ENCODE data around the gene LDHB. TPM values are rescaled to one million over a fixed set of nuclear protein-coding genes. Genes with fewer than 3 reads are reported as not detected.

LDHB gene
- total RNA-seq = 100 to 1,000 TPM; 249 to 280 TPM

DNA sequence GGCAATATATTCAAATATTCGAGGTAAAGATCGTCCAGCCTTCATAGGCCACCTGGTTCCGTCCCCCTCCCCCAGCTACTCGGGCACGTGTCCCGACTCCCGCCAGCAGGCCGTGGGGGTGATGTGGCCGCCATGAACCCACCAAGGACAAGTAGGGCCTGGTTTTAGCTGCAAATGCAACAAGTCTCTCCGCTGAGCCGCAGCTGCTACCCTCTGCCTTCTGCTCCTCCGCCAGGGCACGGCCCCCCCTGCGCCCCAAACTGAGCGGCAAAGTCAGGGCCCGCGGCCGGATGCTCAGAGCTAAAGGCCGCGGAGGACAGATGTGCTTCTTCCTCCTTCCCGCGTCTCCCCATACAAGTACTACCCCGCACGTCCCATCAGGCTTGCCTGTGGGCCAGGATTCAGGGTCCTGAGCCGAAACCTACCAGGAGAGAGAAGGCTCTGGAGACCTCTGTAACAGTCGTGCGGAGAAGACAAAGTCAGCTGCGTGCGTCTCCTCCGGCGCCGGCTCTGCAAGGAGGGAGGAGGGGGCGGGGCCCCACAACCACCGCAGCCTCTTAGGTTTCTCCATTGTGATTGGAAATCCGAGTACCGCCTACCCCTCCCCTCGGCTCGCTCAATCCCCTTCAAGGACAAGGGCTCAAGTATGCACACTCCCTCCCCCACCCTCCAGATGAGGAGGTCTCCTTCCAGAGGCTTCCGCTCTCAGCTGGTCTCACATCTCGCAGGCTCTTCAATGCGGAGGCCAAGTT lies at the start of gene LDHB:
TSS of gene LDHB (minus strand) at position 517 of the 752 bp plus-strand sequence. CDS start 3,171 bp downstream, outside the sequence.
- H3K27ac ChIP-seq = peak within 1 kb of the TSS; percentile 76 to 80
- H3K9me3 ChIP-seq = no peaks in the 10 kb centered on the region
- TF ChIP-seq POLR2A (IDR thresholded peaks at IDR 0.05) (peak; percentile 82), POLR2AphosphoS5 (IDR thresholded peaks at IDR 0.05) (peak; percentile 86)
- TF ChIP-seq, protein P1, sequence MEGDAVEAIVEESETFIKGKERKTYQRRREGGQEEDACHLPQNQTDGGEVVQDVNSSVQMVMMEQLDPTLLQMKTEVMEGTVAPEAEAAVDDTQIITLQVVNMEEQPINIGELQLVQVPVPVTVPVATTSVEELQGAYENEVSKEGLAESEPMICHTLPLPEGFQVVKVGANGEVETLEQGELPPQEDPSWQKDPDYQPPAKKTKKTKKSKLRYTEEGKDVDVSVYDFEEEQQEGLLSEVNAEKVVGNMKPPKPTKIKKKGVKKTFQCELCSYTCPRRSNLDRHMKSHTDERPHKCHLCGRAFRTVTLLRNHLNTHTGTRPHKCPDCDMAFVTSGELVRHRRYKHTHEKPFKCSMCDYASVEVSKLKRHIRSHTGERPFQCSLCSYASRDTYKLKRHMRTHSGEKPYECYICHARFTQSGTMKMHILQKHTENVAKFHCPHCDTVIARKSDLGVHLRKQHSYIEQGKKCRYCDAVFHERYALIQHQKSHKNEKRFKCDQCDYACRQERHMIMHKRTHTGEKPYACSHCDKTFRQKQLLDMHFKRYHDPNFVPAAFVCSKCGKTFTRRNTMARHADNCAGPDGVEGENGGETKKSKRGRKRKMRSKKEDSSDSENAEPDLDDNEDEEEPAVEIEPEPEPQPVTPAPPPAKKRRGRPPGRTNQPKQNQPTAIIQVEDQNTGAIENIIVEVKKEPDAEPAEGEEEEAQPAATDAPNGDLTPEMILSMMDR (IDR thresholded peaks at IDR 0.05) = no peak
- no peaks in the 10 kb centered on the region for H3K36me3 ChIP-seq
- peak; percentile 95 for DNase-seq (ENCODE audit: low spot score)
- no peaks in the 10 kb centered on the region for H3K27me3 ChIP-seq (replicated peaks; ENCODE audit: insufficient read depth)
- peak within 1 kb of the TSS; percentile 55 to 59 for H3K4me3 ChIP-seq
- H3K4me1 ChIP-seq (replicated peaks) = no peaks in the 10 kb centered on the region
- intact Hi-C loops (cut with DNase I) = loop anchor here (5.0 kb wide), 1 partner anchor 155 kb away; the partner anchor contains the start of genes GOLT1B and RECQL
- under 1% methylated on average over 41 of the region's 41 CpGs for WGBS

DNA sequence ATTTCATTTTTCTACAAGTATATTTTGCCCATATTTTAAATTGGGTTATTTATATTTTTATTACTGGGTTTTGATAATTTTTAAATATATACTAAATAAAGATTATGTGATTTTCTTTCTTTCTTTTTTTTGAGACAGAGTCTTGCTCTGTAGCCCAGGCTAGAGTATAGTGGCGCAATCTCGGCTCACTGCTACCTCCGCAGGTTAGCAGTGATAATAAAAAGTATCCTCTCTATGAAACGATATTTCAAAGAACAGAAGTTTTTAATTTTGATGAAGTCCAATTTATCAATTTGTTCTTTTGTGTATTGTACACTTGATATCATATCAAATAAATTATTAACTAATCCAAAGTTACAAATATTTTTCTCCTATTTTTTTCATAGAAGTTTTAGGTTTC lies 47.2 kb upstream of the LDHB start:
- H3K9me3 ChIP-seq = no peaks in the 10 kb centered on the region
- 93% methylated on average over 4 of the region's 4 CpGs for WGBS
- no peaks in the 10 kb centered on the region for H3K27me3 ChIP-seq (replicated peaks; ENCODE audit: insufficient read depth)
- no peak for DNase-seq (ENCODE audit: low spot score)
- H3K27ac ChIP-seq = no peak overlapping the region
- H3K36me3 ChIP-seq = no peaks in the 10 kb centered on the region
- TF ChIP-seq POLR2A (IDR thresholded peaks at IDR 0.05) = no peak
- TF ChIP-seq POLR2AphosphoS5 (IDR thresholded peaks at IDR 0.05) = no peak
- TF ChIP-seq, protein P1 (IDR thresholded peaks at IDR 0.05) = no peak
- no peaks in the 10 kb centered on the region for H3K4me1 ChIP-seq (replicated peaks)
- intact Hi-C loops (cut with DNase I) = no loop called here
- no peak overlapping the region for H3K4me3 ChIP-seq

DNA sequence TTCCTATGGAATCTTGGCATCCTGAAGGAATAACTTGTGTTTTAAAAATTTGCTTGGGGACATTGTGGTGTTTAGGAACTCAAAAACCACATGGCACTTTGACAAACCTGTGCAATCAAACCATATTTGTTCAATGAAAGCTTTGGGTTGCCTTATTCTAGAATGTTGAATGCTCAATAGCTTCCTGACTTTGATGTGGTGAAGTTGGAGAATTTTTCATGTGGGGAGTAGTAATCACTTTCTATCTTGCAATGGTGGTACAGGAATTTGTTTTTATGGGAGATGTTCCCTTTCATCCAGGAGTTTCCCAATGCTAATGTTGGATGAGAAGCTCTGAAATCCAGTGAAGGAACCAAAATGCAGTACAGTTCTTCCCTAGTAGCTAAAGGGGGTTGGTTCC lies 42.2 kb upstream of the LDHB start:
- Histone ChIP-seq H3K4me3 (no peak overlapping the region), H3K4me1 (replicated peaks) (no peaks in the 10 kb centered on the region), H3K36me3 (no peaks in the 10 kb centered on the region), H3K27me3 (replicated peaks; ENCODE audit: insufficient read depth) (no peaks in the 10 kb centered on the region), H3K9me3 (no peaks in the 10 kb centered on the region), H3K27ac (no peak overlapping the region)
- intact Hi-C loops (cut with DNase I) = no loop called here
- no peak for DNase-seq (ENCODE audit: low spot score)
- TF ChIP-seq, protein P1 (IDR thresholded peaks at IDR 0.05) = no peak
- TF ChIP-seq POLR2A (IDR thresholded peaks at IDR 0.05) (no peak), POLR2AphosphoS5 (IDR thresholded peaks at IDR 0.05) (no peak)

DNA sequence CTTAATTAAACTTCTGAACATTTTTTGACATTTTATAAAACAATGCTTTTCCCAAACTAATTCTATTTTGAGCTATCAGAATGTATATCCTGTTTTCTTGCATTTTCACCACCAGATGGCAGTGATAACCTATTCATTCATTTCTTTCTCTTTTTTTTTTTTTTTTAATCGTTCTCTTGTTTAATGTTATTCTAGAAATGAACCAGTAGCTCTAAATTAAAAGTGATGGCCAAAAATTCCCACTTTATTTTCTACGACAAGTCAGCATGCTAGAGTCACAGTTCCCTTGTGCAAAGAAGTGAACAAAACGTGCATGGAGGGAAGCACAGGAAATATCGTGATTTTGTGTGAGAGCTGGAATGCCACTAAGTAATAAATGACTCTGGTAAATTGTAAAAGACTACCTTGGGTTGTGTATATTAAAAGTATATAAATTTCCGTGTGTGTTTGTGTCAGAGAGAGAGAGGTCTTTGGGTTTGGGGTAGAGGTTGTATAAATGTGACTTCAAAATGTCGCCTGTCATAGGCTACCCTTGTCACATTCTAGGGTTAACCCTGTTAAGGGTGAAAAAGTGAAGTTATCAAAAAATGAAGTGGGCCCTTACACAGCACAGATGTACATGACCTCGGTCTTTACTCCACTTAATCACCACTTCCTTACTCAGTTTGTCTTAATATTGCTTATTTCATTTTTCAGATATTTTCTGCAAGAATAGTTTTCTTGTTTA lies 40.4 kb upstream of the LDHB start:
- Histone ChIP-seq H3K9me3 (no peaks in the 10 kb centered on the region), H3K4me1 (replicated peaks) (no peaks in the 10 kb centered on the region), H3K36me3 (no peaks in the 10 kb centered on the region), H3K4me3 (no peak overlapping the region), H3K27ac (no peak overlapping the region), H3K27me3 (replicated peaks; ENCODE audit: insufficient read depth) (no peaks in the 10 kb centered on the region)
- DNase-seq (ENCODE audit: low spot score) = no peak
- TF ChIP-seq, protein P1 (IDR thresholded peaks at IDR 0.05) = peak; percentile 52 to 75 (median 68)
- TF ChIP-seq POLR2AphosphoS5 (IDR thresholded peaks at IDR 0.05) = no peak
- intact Hi-C loops (cut with DNase I) = loop anchor here (2.0 kb wide), 1 partner anchor 293 kb away; no protein-coding TSS in a partner anchor
- WGBS = 22% methylated on average over 7 of the region's 7 CpGs
